ENCODE measurements around the gene CTXND2.

DNA sequence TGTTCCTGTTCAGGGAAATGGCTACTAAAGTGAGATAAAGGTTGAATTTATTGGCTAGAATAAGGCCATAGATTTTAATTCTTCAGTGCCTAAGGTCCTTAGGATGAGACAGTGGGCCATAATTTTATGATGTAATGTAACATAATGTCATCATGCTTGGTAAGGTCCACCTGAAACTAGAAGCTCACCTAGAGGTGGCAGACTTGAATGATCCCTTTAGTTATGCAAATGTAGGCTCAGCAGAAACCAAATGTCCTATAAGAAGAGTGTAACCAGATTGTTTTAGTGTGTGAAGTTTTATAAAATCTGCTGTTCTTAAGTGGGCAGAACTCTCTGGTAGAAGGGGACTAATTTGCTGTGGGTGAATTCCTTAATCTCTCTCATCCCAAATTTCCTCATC, 25.7 kb downstream of the CTXND2 start:
- TF ChIP-seq ZBTB7A (IDR thresholded peaks at IDR 0.05; ENCODE audit: low read depth) (no peak), EP300 (IDR thresholded peaks at IDR 0.05; ENCODE audit: borderline replicate concordance) (no peak), EGR1 (IDR thresholded peaks at IDR 0.05) (no peak), TAF1 (IDR thresholded peaks at IDR 0.05; ENCODE audit: low read depth) (no peak), RAD21 (IDR thresholded peaks at IDR 0.05; ENCODE audit: low read depth) (no peak), TEAD4 (IDR thresholded peaks at IDR 0.05) (no peak), TCF12 (IDR thresholded peaks at IDR 0.05; ENCODE audit: low read depth) (no peak), CEBPB (IDR thresholded peaks at IDR 0.05) (no peak), FOXM1 (IDR thresholded peaks at IDR 0.05; ENCODE audit: borderline replicate concordance, low read depth) (no peak), NFIC (IDR thresholded peaks at IDR 0.05) (no peak)
- TF ChIP-seq, protein P1, sequence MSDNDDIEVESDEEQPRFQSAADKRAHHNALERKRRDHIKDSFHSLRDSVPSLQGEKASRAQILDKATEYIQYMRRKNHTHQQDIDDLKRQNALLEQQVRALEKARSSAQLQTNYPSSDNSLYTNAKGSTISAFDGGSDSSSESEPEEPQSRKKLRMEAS (IDR thresholded peaks at IDR 0.05), result no peak
- TF ChIP-seq, protein P2, sequence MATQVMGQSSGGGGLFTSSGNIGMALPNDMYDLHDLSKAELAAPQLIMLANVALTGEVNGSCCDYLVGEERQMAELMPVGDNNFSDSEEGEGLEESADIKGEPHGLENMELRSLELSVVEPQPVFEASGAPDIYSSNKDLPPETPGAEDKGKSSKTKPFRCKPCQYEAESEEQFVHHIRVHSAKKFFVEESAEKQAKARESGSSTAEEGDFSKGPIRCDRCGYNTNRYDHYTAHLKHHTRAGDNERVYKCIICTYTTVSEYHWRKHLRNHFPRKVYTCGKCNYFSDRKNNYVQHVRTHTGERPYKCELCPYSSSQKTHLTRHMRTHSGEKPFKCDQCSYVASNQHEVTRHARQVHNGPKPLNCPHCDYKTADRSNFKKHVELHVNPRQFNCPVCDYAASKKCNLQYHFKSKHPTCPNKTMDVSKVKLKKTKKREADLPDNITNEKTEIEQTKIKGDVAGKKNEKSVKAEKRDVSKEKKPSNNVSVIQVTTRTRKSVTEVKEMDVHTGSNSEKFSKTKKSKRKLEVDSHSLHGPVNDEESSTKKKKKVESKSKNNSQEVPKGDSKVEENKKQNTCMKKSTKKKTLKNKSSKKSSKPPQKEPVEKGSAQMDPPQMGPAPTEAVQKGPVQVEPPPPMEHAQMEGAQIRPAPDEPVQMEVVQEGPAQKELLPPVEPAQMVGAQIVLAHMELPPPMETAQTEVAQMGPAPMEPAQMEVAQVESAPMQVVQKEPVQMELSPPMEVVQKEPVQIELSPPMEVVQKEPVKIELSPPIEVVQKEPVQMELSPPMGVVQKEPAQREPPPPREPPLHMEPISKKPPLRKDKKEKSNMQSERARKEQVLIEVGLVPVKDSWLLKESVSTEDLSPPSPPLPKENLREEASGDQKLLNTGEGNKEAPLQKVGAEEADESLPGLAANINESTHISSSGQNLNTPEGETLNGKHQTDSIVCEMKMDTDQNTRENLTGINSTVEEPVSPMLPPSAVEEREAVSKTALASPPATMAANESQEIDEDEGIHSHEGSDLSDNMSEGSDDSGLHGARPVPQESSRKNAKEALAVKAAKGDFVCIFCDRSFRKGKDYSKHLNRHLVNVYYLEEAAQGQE (IDR thresholded peaks at IDR 0.05; ENCODE audit: low read depth), result no peak
- TF ChIP-seq, protein P3, sequence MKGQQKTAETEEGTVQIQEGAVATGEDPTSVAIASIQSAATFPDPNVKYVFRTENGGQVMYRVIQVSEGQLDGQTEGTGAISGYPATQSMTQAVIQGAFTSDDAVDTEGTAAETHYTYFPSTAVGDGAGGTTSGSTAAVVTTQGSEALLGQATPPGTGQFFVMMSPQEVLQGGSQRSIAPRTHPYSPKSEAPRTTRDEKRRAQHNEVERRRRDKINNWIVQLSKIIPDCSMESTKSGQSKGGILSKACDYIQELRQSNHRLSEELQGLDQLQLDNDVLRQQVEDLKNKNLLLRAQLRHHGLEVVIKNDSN (IDR thresholded peaks at IDR 0.05), result no peak

Data from Ishikawa (cell line).